NCI-H446 (cell line): Measurements from ENCODE around the gene NEIL1.

ENCODE experiments used
- DNase-seq, 2 experiments: peaks; one replicate each; lab custom pipeline; 2025; lab: John Stamatoyannopoulos, UW

The NEIL1 gene

GRCh38 chr15:75356517-75356916 is 9.7 kb downstream of the NEIL1 start:
- DNase-seq: no peak

- DNase-seq: no peak
Measured at GRCh38 chr15:75357976-75358673, 11.3 kb downstream of the NEIL1 start.

GRCh38 chr15:75358771-75359536 is 12.1 kb downstream of the NEIL1 start:
- no peak for DNase-seq

GRCh38 chr15:75359537-75360250 is 12.9 kb downstream of the NEIL1 start:
- no peak for DNase-seq

- no peak for DNase-seq
Measured at GRCh38 chr15:75360391-75360790, 13.6 kb downstream of the NEIL1 start.

- no peak for DNase-seq
Measured at GRCh38 chr15:75360856-75361255, 14.0 kb downstream of the NEIL1 start.

- DNase-seq: no peak
Measured at GRCh38 chr15:75361361-75361988, 14.6 kb downstream of the NEIL1 start.

- no peak for DNase-seq
Measured at GRCh38 chr15:75361989-75362641, 15.3 kb downstream of the NEIL1 start.

GRCh38 chr15:75362642-75363249 is 15.9 kb downstream of the NEIL1 start:
- DNase-seq: no peak

GRCh38 chr15:75363786-75364185 is 16.9 kb downstream of the NEIL1 start:
- no peak for DNase-seq

GRCh38 chr15:75364881-75365280 is 18.0 kb downstream of the NEIL1 start:
- no peak for DNase-seq

- no peak for DNase-seq
Measured at GRCh38 chr15:75366163-75366562, 19.3 kb downstream of the NEIL1 start.

GRCh38 chr15:75367006-75367405 is 20.2 kb downstream of the NEIL1 start:
- no peak for DNase-seq

GRCh38 chr15:75367406-75367912 is 20.6 kb downstream of the NEIL1 start:
- DNase-seq: no peak

- DNase-seq: peak; percentile 56 to 93
Measured at GRCh38 chr15:75367913-75368688, 21.3 kb downstream of the NEIL1 start, which contains the start of gene MAN2C1. Gene MAN2C1, minus strand, starts transcription at chr15:75368607. Its CDS starts 24 bp downstream, at chr15:75368583.

GRCh38 chr15:75368689-75369239 is 21.9 kb downstream of the NEIL1 start:
- DNase-seq: no peak

- no peak for DNase-seq
Measured at GRCh38 chr15:75369897-75370581, 23.2 kb downstream of the NEIL1 start.

GRCh38 chr15:75371486-75371885 is 24.6 kb downstream of the NEIL1 start:
- no peak for DNase-seq
